K562 (cell line): ENCODE results near the gene PI16. TPM values are rescaled to one million over a fixed set of nuclear protein-coding genes. Genes with fewer than 3 reads are reported as not detected.

Experiments used
- ATAC-seq: fragments of 200-7000 bp; cut with Tn5 transposase; 3 replicates; pipeline ENCODE4 v1.9.1; 2020; ENCODE audit warnings: moderate library complexity
- BruUV-seq: library from RNA; stranded (reverse); fragments of 400-500 nt; replicated peaks from 2 replicates; lab custom pipeline; 2021; lab: Mats Ljungman, UMichigan
- CTCF ChIA-PET: fragments of 300-600 bp; formaldehyde crosslinking; extraction: SDS; loops from one replicate; lab custom pipeline; 2021; ENCODE audit warnings: low intra/inter-chr PET ratio; lab: Yijun Ruan, JAX
- POLR2A ChIA-PET: fragments of 300-600, 350-650 bp; sonication (Branson Sonifier 250); formaldehyde crosslinking; extraction: SDS; loops from one replicate; lab custom pipeline; 2021; ENCODE audit warnings: antibody characterized with exemption, inconsistent platforms; lab: Yijun Ruan, JAX
- DNase-seq, 4 experiments: peaks; one replicate each; pipeline versions ENCODE4 v3.0.0 to v3.0.0-alpha.2; 2011 to 2018; ENCODE audit warnings: low spot score in 3 of 4, mixed read lengths in 3 of 4; ENCODE audit errors: extremely low read depth in 1 of 4
- FAIRE-seq: peaks from 2 replicates; lab custom pipeline; 2011; peaks lifted over from hg19 to GRCh38; lab: Jason Lieb, UNC
- H2AFZ ChIP-seq: 2 replicates; pipeline ENCODE4 v1.6.0; 2011; ENCODE audit warnings: low read depth, low read length, control low read depth, inconsistent platforms
- H3K27ac ChIP-seq: fragments of 200-600 bp; 3 replicates; pipeline ENCODE4 v1.8.0; 2011; ENCODE audit warnings: low read depth, mild to moderate bottlenecking, control low read depth, inconsistent platforms, low read length, moderate library complexity, mixed read lengths; ENCODE audit errors: extremely low read depth
- H3K27me3 ChIP-seq, 2 experiments: fragments of 300-600 bp in 1 of 2; 2 replicates in 1 of 2; 3 replicates in 1 of 2; pipeline versions ENCODE4 v1.6.0 to v1.8.0; 2011; ENCODE audit warnings: inconsistent platforms in 2 of 2, low read length in 2 of 2, mild to moderate bottlenecking in 1 of 2, mixed read lengths in 1 of 2, moderate library complexity in 1 of 2; ENCODE audit not compliant: control insufficient read depth in 2 of 2, insufficient read depth in 2 of 2
- H3K36me3 ChIP-seq: fragments of 300-600 bp; 3 replicates; pipeline ENCODE4 v1.8.0; 2011; ENCODE audit warnings: mild to moderate bottlenecking, low read length, inconsistent platforms; ENCODE audit not compliant: control insufficient read depth, insufficient read depth
- H3K4me1 ChIP-seq, 2 experiments: fragments of 200-600 bp in 1 of 2; replicated peaks in 1 of 2; 2 replicates in 1 of 2; 3 replicates in 1 of 2; pipeline versions ENCODE4 v1.5.1 to v1.8.0; 2011; ENCODE audit warnings: inconsistent platforms in 2 of 2, low read length in 2 of 2, mild to moderate bottlenecking in 1 of 2, mixed read lengths in 1 of 2, moderate library complexity in 1 of 2; ENCODE audit not compliant: control insufficient read depth in 2 of 2, insufficient read depth in 2 of 2
- H3K4me2 ChIP-seq: 2 replicates; pipeline ENCODE4 v1.6.1; 2011; ENCODE audit warnings: low read length, control low read depth, inconsistent platforms, mixed read lengths; ENCODE audit not compliant: insufficient read depth
- H3K4me3 ChIP-seq: fragments of 200-600 bp; sonication (generic), shearing (Covaris generic); 2 replicates; pipeline ENCODE4 v1.5.1; 2016; ENCODE audit warnings: control low read depth, inconsistent platforms
- H3K79me2 ChIP-seq: fragments of 200-600 bp; 3 replicates; pipeline ENCODE4 v1.8.0; 2011; ENCODE audit warnings: low read length, inconsistent platforms; ENCODE audit not compliant: control insufficient read depth, insufficient read depth
- H3K9ac ChIP-seq, 2 experiments: 2 replicates each; pipeline versions ENCODE4 v1.6.0 to v1.6.1; 2011; ENCODE audit warnings: low read depth in 2 of 2, low read length in 2 of 2, control low read depth in 1 of 2, inconsistent platforms in 1 of 2, mild to moderate bottlenecking in 1 of 2, mixed read lengths in 1 of 2; ENCODE audit not compliant: insufficient read depth in 1 of 2
- H3K9me1 ChIP-seq: one replicate; pipeline ENCODE4 v1.6.0; 2011; ENCODE audit warnings: inconsistent platforms, mild to moderate bottlenecking, low read length, moderate library complexity; ENCODE audit not compliant: control insufficient read depth, insufficient read depth
- H3K9me3 ChIP-seq: replicated peaks from 2 replicates; pipeline ENCODE4 v1.5.1; 2011; ENCODE audit warnings: low read depth, low read length, inconsistent platforms; ENCODE audit not compliant: control insufficient read depth, insufficient read depth
- H4K20me1 ChIP-seq: replicated peaks from 2 replicates; pipeline ENCODE4 v1.6.1; 2011; ENCODE audit warnings: low read length, inconsistent platforms, mixed read lengths; ENCODE audit not compliant: control insufficient read depth, insufficient read depth
- ATF3 ChIP-seq, 2 experiments: fragments of 450-650 bp in 1 of 2; sonication (generic) in 1 of 2; formaldehyde crosslinking in 1 of 2; IDR thresholded peaks in 1 of 2; conservative IDR thresholded peaks in 1 of 2; 2 replicates each; pipeline versions ENCODE4 v1.6.1 to v1.8.1; 2016 to 2023; ENCODE audit warnings: mild to moderate bottlenecking in 2 of 2, moderate library complexity in 2 of 2, inconsistent platforms in 1 of 2, missing genetic modification reagents in 1 of 2
- DIDO1 ChIP-seq: fragments of 450-650 bp; IDR thresholded peaks from 2 replicates; pipeline ENCODE4 v1.6.1; 2016; ENCODE audit warnings: low read depth, missing biosample characterization, missing genetic modification characterization
- EGR1 ChIP-seq: fragments of 450-650 bp; conservative IDR thresholded peaks from 2 replicates; pipeline ENCODE4 v1.6.1; 2017; ENCODE audit warnings: mild to moderate bottlenecking
- HDAC8 ChIP-seq: fragments of 450-650 bp; IDR thresholded peaks from 2 replicates; pipeline ENCODE4 v1.6.1; 2016; ENCODE audit warnings: mild to moderate bottlenecking, missing genetic modification characterization, moderate library complexity, missing compliant biosample characterization
- HINFP ChIP-seq: fragments of 450-650 bp; conservative IDR thresholded peaks from 2 replicates; pipeline ENCODE4 v1.6.1; 2016; ENCODE audit warnings: missing genetic modification characterization, low read depth, mild to moderate bottlenecking, control low read depth, missing compliant biosample characterization
- HMG20A ChIP-seq: fragments of 450-650 bp; formaldehyde crosslinking; conservative IDR thresholded peaks from 2 replicates; pipeline ENCODE4 v1.4.0; 2020; ENCODE audit warnings: mild to moderate bottlenecking, mixed read lengths
- HMGN3 ChIP-seq: IDR thresholded peaks from 2 replicates; pipeline ENCODE4 v1.6.1; 2011; ENCODE audit warnings: borderline replicate concordance, low read depth, mild to moderate bottlenecking, mixed read lengths, low read length; ENCODE audit not compliant: insufficient read length; ENCODE audit errors: extremely low read depth
- ID3 ChIP-seq, 2 experiments: fragments of 250-450 bp in 1 of 2; fragments of 450-650 bp in 1 of 2; sonication (Bioruptor Pico) in 1 of 2; IDR thresholded peaks; 2 replicates each; pipeline versions ENCODE4 v1.6.1 to v1.8.0; 2016 to 2021; ENCODE audit warnings: mild to moderate bottlenecking in 2 of 2, moderate library complexity in 2 of 2, missing compliant biosample characterization in 1 of 2, missing genetic modification characterization in 1 of 2
- MEF2A ChIP-seq: IDR thresholded peaks from 2 replicates; pipeline ENCODE4 v1.6.1; 2011; ENCODE audit warnings: low read depth, mild to moderate bottlenecking, low read length, moderate library complexity; ENCODE audit not compliant: control insufficient read depth
- SMAD1 ChIP-seq: fragments of 150-350 bp; IDR thresholded peaks from 2 replicates; pipeline ENCODE4 v1.6.1; 2014; ENCODE audit warnings: low read length, low read depth; ENCODE audit not compliant: partially characterized antibody
- TCF7 ChIP-seq: sonication (generic); IDR thresholded peaks from 2 replicates; pipeline ENCODE4 v1.6.1; 2016; ENCODE audit warnings: antibody characterized with exemption, borderline replicate concordance
- TCFL5 ChIP-seq: fragments of 250-450 bp; sonication (Bioruptor Pico); conservative IDR thresholded peaks from 2 replicates; pipeline ENCODE4 v1.6.1; 2021; ENCODE audit warnings: mild to moderate bottlenecking, moderate library complexity, matching md5 sums
- THAP7 ChIP-seq: fragments of 250-450 bp; sonication (Bioruptor Pico); IDR thresholded peaks from 2 replicates; pipeline ENCODE4 v1.5.0; 2021
- ZNF436 ChIP-seq: fragments of 250-450, 450-650 bp; sonication (Bioruptor Pico); formaldehyde crosslinking; IDR thresholded peaks from 2 replicates; pipeline ENCODE4 v1.7.0; 2020; ENCODE audit warnings: mild to moderate bottlenecking
- ZNF561 ChIP-seq: fragments of 450-650 bp; formaldehyde crosslinking; conservative IDR thresholded peaks from 2 replicates; pipeline ENCODE4 v1.4.0; 2020; ENCODE audit warnings: mild to moderate bottlenecking, moderate library complexity
- ZNF707 ChIP-seq: fragments of 250-450 bp; sonication (Bioruptor Pico); conservative IDR thresholded peaks from 2 replicates; pipeline ENCODE4 v1.8.0; 2022; ENCODE audit warnings: inconsistent platforms, mild to moderate bottlenecking, moderate library complexity
- ZNF766 ChIP-seq: fragments of 200-800 bp; sonication (Bioruptor generic); conservative IDR thresholded peaks from 2 replicates; pipeline ENCODE4 v1.6.1; 2016; ENCODE audit warnings: missing genetic modification characterization, missing compliant biosample characterization
- WGBS: fragments of 100-300 bp; shearing (Covaris generic); methylation state at CpG from one replicate; pipeline ENCODE4 v1.1.6; 2016; ENCODE audit warnings: low coverage, mixed read lengths; ENCODE audit not compliant: insufficient coverage; ENCODE audit errors: missing lambda C conversion rate; 5-methylcytosine and 5-hydroxymethylcytosine counted together
- in situ Hi-C: fragments of 300-500 bp; cut with MboI; formaldehyde crosslinking; loops from 4 replicates; pipeline ENCODE4 v1.15.0; 2018; ENCODE audit warnings: inconsistent platforms, mixed read lengths
- intact Hi-C: fragments of 100-400 bp; cut with micrococcal nuclease; formaldehyde crosslinking; loops from 2 replicates; pipeline ENCODE4 v1.14.2; 2022
- polyA plus RNA-seq, 8 experiments: library from polyadenylated mRNA; depleted of rRNA in 4 of 8; stranded (reverse) in 5 of 8; unstranded in 3 of 8; fragments of >200 nt; fragmentation: Nextera tagmentation in 2 of 8; fragmentation: Illumina TruSeq in 1 of 8; extraction: Ambion mirVana in 2 of 8; extraction: Trizol in 1 of 8; gene quantifications; 2 replicates each; pipeline versions ENCODE4 v1.2.1 to v1.2.3, GENCODE V29; 2011 to 2014; ENCODE audit warnings: inconsistent platforms in 1 of 8, missing spikeins in 1 of 8
- total RNA-seq, 7 experiments: library from RNA; depleted of rRNA in 6 of 7; stranded (reverse); fragments of >200 nt in 6 of 7; fragmentation: Illumina TruSeq in 2 of 7; extraction: Trizol in 2 of 7; gene quantifications; 2 replicates each; pipeline versions ENCODE4 v1.2.1 to v1.2.3, GENCODE V29; 2011 to 2021; ENCODE audit warnings: low replicate concordance in 1 of 7

PI16 gene
- total and polyA plus RNA-seq, 9 of the 15 experiments (the other 6 are each of a cell fraction or from before 2014, with no cell fraction given) = 0.06 to 0.18 TPM; not detected in 7

- no peak overlapping the region for H3K27ac ChIP-seq
- H3K9me1 ChIP-seq = no peaks in the 10 kb centered on the region
- no peak overlapping the region for H3K4me3 ChIP-seq
- BruUV-seq = no TSS peak
- 84% methylated on average over 4 of the region's 4 CpGs for WGBS
- ATAC-seq = no peak
- H3K79me2 ChIP-seq = no peaks in the 10 kb centered on the region
- no peak for FAIRE-seq
- no peaks in the 10 kb centered on the region for H3K9me3 ChIP-seq
- peaks cover 6% of the 10 kb centered on the region; the same call in 1 of the 2 replicates for H4K20me1 ChIP-seq
- H3K4me2 ChIP-seq = no peak overlapping the region
- peaks cover 58% of the 10 kb centered on the region for H3K36me3 ChIP-seq
- H3K27me3 ChIP-seq = no peaks in the 10 kb centered on the region
- peaks cover 0 to 5% of the 10 kb centered on the region in 2 experiments; a peak in 2 of 5 replicates for H3K4me1 ChIP-seq
- H2AFZ ChIP-seq = no peak overlapping the region
- no peak for TF ChIP-seq EGR1
- no peak for TF ChIP-seq HINFP (tag)
- TF ChIP-seq THAP7 (CRISPR knock-in tag) = no peak
- no peak for TF ChIP-seq ZNF766 (CRISPR knock-in tag)
- TF ChIP-seq ZNF436 (CRISPR knock-in tag) = no peak
- TF ChIP-seq TCF7 = no peak
- no peak for TF ChIP-seq ID3 (CRISPR knock-in tag; IDR thresholded peaks at IDR 0.05)
- no peak for TF ChIP-seq ID3 (tag; IDR thresholded peaks at IDR 0.05)
- no peak for TF ChIP-seq TCFL5
- TF ChIP-seq ZNF561 (CRISPR knock-in tag) = no peak
- no peak for TF ChIP-seq ZNF707 (CRISPR knock-in tag)
- TF ChIP-seq HDAC8 (tag) = no peak
- no peak for TF ChIP-seq HMGN3
- no peak for TF ChIP-seq DIDO1 (tag)
- TF ChIP-seq SMAD1 = no peak
- no peak for TF ChIP-seq MEF2A
- no peak for TF ChIP-seq ATF3 (IDR thresholded peaks at IDR 0.05)
- no peak for TF ChIP-seq ATF3 (CRISPR knock-in tag; conservative IDR thresholded peaks at IDR 0.05)
- TF ChIP-seq HMG20A (CRISPR knock-in tag) = no peak
- ChIA-PET POLR2A (interaction anchor here (0.7 to 1.4 kb wide), 3 partner anchors 17 to 58 kb away, joined by 3 to 4 read pairs (median 3); no protein-coding TSS in a partner anchor), CTCF (no interaction called here)
- no peak overlapping the region for H3K9ac ChIP-seq
- DNase-seq = no peak
- in situ Hi-C loops (no loop called here), intact Hi-C loops (no loop called here)
These were observed 30.4 kb upstream of the PI16 start for GRCh38 chr6:36924131-36924530.
